NCI-H2029 treated with DMSO at 0.1 percent for 48 hours (cell line): ENCODE results near the gene TMEM234.

Experiments
- DNase-seq: peaks from one replicate; lab custom pipeline; 2025; lab: John Stamatoyannopoulos, UW

Gene TMEM234

GRCh38 chr1:32172621-32173245 is 49.4 kb downstream of the TMEM234 start:
- no peak for DNase-seq

DNA sequence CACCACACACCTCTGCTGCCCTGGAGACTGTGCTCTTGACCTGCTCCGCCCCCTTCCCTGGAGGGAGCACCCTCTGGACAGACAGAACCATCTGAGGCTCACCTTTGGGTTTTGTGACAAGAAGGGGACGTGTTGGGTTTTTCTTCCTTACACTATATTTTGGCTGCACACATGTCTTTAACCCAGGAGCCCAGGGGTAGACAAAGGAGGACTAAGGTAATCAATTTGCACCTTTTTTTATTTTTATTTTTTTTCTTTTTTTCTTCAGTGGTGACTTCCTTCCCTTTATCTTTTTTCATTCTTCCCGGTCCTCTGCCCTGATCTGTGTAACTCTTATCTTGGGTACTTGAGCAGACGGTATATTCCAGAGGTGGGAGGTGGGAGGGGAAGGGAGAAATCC is 51.2 kb downstream of the TMEM234 start:
- DNase-seq: no peak
